HG02884 (cell line): ENCODE results near the gene MORN5.
"Not testable (repeated sequence)": the region's sequence is repeated elsewhere in the genome, so short reads cannot be mapped to it uniquely, and the experiment has no call there.

ENCODE experiments used
- ATAC-seq: cut with Tn5 transposase; IDR thresholded peaks from one replicate; pipeline ENCODE4 v1.9.1; 2021; ENCODE audit warnings: mild to moderate bottlenecking, moderate library complexity; ENCODE audit not compliant: unreplicated experiment

Gene MORN5

GRCh38 chr9:122159026-122159924 is at the start of gene MORN5, which contains the start of gene NDUFA8:
Gene MORN5 (plus strand): TSS chr9:122159908. CDS start chr9:122159973, 65 bp downstream.
Gene NDUFA8 (minus strand): TSS chr9:122159779. CDS start chr9:122159677, 102 bp downstream.
- peak; percentile 95 for ATAC-seq

- no peak for ATAC-seq
Measured at GRCh38 chr9:122110100-122110833, 49.4 kb upstream of the MORN5 start.

GRCh38 chr9:122111413-122112085 is 48.2 kb upstream of the MORN5 start:
- ATAC-seq, result no peak

GRCh38 chr9:122112238-122112637 is 47.5 kb upstream of the MORN5 start:
- no peak for ATAC-seq

GRCh38 chr9:122113574-122113973 is 46.1 kb upstream of the MORN5 start:
- no peak for ATAC-seq

- no peak for ATAC-seq
Measured at GRCh38 chr9:122115176-122116035, 44.3 kb upstream of the MORN5 start.

- no peak for ATAC-seq
Measured at GRCh38 chr9:122116040-122116439, 43.7 kb upstream of the MORN5 start.

- ATAC-seq, result no peak
Measured at GRCh38 chr9:122116448-122117173, 43.1 kb upstream of the MORN5 start.

GRCh38 chr9:122117241-122117640 is 42.5 kb upstream of the MORN5 start:
- ATAC-seq, result not testable (repeated sequence)

GRCh38 chr9:122118343-122119165 is 41.2 kb upstream of the MORN5 start:
- ATAC-seq, result no peak

GRCh38 chr9:122119166-122119521 is 40.6 kb upstream of the MORN5 start:
- no peak for ATAC-seq

- no peak for ATAC-seq
Measured at GRCh38 chr9:122119721-122120120, 40.0 kb upstream of the MORN5 start.

- ATAC-seq, result no peak
Measured at GRCh38 chr9:122120316-122121071, 39.2 kb upstream of the MORN5 start.

- no peak for ATAC-seq
Measured at GRCh38 chr9:122121391-122121790, 38.3 kb upstream of the MORN5 start.

- ATAC-seq, result no peak
Measured at GRCh38 chr9:122121931-122122330, 37.8 kb upstream of the MORN5 start.

GRCh38 chr9:122122468-122122867 is 37.2 kb upstream of the MORN5 start:
- no peak for ATAC-seq

GRCh38 chr9:122122903-122123632 is 36.6 kb upstream of the MORN5 start:
- no peak for ATAC-seq

GRCh38 chr9:122124048-122124447 is 35.7 kb upstream of the MORN5 start:
- ATAC-seq, result no peak
